Breast epithelium (tissue), 3 donors: ENCODE results near the gene BARX1.

Source experiments
- CTCF ChIP-seq, 3 donors: fragments of 450-650 bp; IDR thresholded peaks; one replicate each; pipeline ENCODE4 v1.5.1; 2016 to 2017; ENCODE audit warnings: antibody characterized with exemption in 3 of 3, mild to moderate bottlenecking in 3 of 3, moderate library complexity in 3 of 3
- POLR2AphosphoS5 ChIP-seq, 3 donors: sonication (generic); formaldehyde crosslinking; IDR thresholded peaks; one replicate each; pipeline ENCODE4 v1.6.1; 2017; ENCODE audit warnings: antibody characterized with exemption in 3 of 3

- no peak for TF ChIP-seq POLR2AphosphoS5 (IDR thresholded peaks at IDR 0.05)
- TF ChIP-seq CTCF (IDR thresholded peaks at IDR 0.05) = no peak
Observed at GRCh38 chr9:93929231-93929630, 25.9 kb downstream of the BARX1 start.
